Measurements from ENCODE around the gene MATK. TPM values are rescaled to one million over a fixed set of nuclear protein-coding genes. Genes with fewer than 3 reads are reported as not detected.

MATK gene
- total and polyA plus RNA-seq, 2 donors (not counting 1 experiment from before 2014, with no cell fraction given): 1.3 to 8.2 TPM

GRCh38 chr19:3808420-3809143 is 22.4 kb upstream of the MATK start:
- Mint-ChIP-seq H3K4me1 (peaks cover 49% of the 10 kb centered on the region), H3K9me3 (ENCODE audit: insufficient read depth) (peaks cover 4% of the 10 kb centered on the region), H3K27me3 (peaks cover 3% of the 10 kb centered on the region), H3K27ac (no peak overlapping the region), H3K4me3 (no peak overlapping the region)
- H4K20me1 ChIP-seq (ENCODE audit: control insufficient read depth, insufficient read depth, low read length, poor library complexity, severe bottlenecking): no peaks in the 10 kb centered on the region
- no peak overlapping the region for H2AFZ ChIP-seq (ENCODE audit: insufficient read depth, low read depth, low read length, poor library complexity, severe bottlenecking)
- no peak overlapping the region for H3K4me2 ChIP-seq (replicated peaks; ENCODE audit: low read depth, low read length, poor library complexity, severe bottlenecking)
- TF ChIP-seq CTCF (IDR thresholded peaks at IDR 0.05) (no peak), EZH2 (IDR thresholded peaks at IDR 0.05; ENCODE audit: borderline replicate concordance, insufficient read depth, low read depth, low read length, poor library complexity, severe bottlenecking) (no peak)
- CTCF ChIA-PET: no interaction called here
- 93% methylated on average over 29 of the region's 33 CpGs for WGBS (ENCODE audit: insufficient coverage)
- no peaks in the 10 kb centered on the region for H3K79me2 ChIP-seq (ENCODE audit: control insufficient read depth, insufficient read depth, low read length)
- intact Hi-C loops (cut with micrococcal nuclease): no loop called here
- ATAC-seq (ENCODE audit: low read depth) (no peak), DNase-seq (no peak)
- POLR2A ChIA-PET: no interaction called here
- no peak overlapping the region for H3K9ac ChIP-seq (ENCODE audit: low read length)
- H3K4me1 ChIP-seq (ENCODE audit: control insufficient read depth in 2 of 2, insufficient read depth in 2 of 2, low read length in 2 of 2): peaks cover 40 to 56% of the 10 kb centered on the region in 2 donors
- no peaks in the 10 kb centered on the region for H3K27me3 ChIP-seq (replicated peaks in 1 of 4; ENCODE audit: control extremely low read depth in 1 of 4, control insufficient read depth in 3 of 4, insufficient read depth in 4 of 4, low read length in 3 of 4)
- H3K36me3 ChIP-seq (replicated peaks in 1 of 2; ENCODE audit: control extremely low read depth in 1 of 2, control insufficient read depth in 1 of 2, extremely low read depth in 1 of 2, insufficient read depth in 2 of 2, low read length in 1 of 2): no peaks in the 10 kb centered on the region
- no peak overlapping the region for H3K27ac ChIP-seq (ENCODE audit: low read length in 2 of 2)
- peaks cover 0 to 44% (median 0%) of the 10 kb centered on the region in 3 donors for H3K9me3 ChIP-seq (ENCODE audit: control extremely low read depth in 1 of 3, control insufficient read depth in 2 of 3, insufficient read depth in 1 of 3, low read length in 2 of 3)
- H3K4me3 ChIP-seq (ENCODE audit: control extremely low read depth in 1 of 5, extremely low read depth in 1 of 5, insufficient read depth in 1 of 5, low read depth in 2 of 5, low read length in 4 of 5): no peak overlapping the region

GRCh38 chr19:3807574-3808354 is 21.6 kb upstream of the MATK start:
- no peak for DNase-seq
- POLR2A ChIA-PET: no interaction called here

More at GRCh38 chr19:3807574-3808354, 21.6 kb upstream of the MATK start:
- Mint-ChIP-seq H3K4me3 (no peak overlapping the region), H3K27ac (no peak overlapping the region), H3K4me1 (peaks cover 43% of the 10 kb centered on the region), H3K27me3 (peaks cover 3% of the 10 kb centered on the region), H3K9me3 (ENCODE audit: insufficient read depth) (peaks cover 4% of the 10 kb centered on the region)
- TF ChIP-seq EZH2 (IDR thresholded peaks at IDR 0.05; ENCODE audit: borderline replicate concordance, insufficient read depth, low read depth, low read length, poor library complexity, severe bottlenecking): no peak
- no peak for TF ChIP-seq CTCF (IDR thresholded peaks at IDR 0.05)
- no peak overlapping the region for H2AFZ ChIP-seq (ENCODE audit: insufficient read depth, low read depth, low read length, poor library complexity, severe bottlenecking)
- no peaks in the 10 kb centered on the region for H4K20me1 ChIP-seq (ENCODE audit: control insufficient read depth, insufficient read depth, low read length, poor library complexity, severe bottlenecking)
- CTCF ChIA-PET: no interaction called here
- no peaks in the 10 kb centered on the region for H3K79me2 ChIP-seq (ENCODE audit: control insufficient read depth, insufficient read depth, low read length)
- H3K4me2 ChIP-seq (replicated peaks; ENCODE audit: low read depth, low read length, poor library complexity, severe bottlenecking): no peak overlapping the region
- H3K9ac ChIP-seq (ENCODE audit: low read length): no peak overlapping the region
- ATAC-seq (ENCODE audit: low read depth): no peak
- H3K36me3 ChIP-seq (replicated peaks in 1 of 2; ENCODE audit: control extremely low read depth in 1 of 2, control insufficient read depth in 1 of 2, extremely low read depth in 1 of 2, insufficient read depth in 2 of 2, low read length in 1 of 2): no peaks in the 10 kb centered on the region
- H3K27ac ChIP-seq (ENCODE audit: low read length in 2 of 2): no peak overlapping the region
- H3K4me1 ChIP-seq (ENCODE audit: control insufficient read depth in 2 of 2, insufficient read depth in 2 of 2, low read length in 2 of 2): peaks cover 32 to 48% of the 10 kb centered on the region in 2 donors
- intact Hi-C loops (cut with micrococcal nuclease): no loop called here
- 98% methylated on average over 35 of the region's 35 CpGs for WGBS (ENCODE audit: insufficient coverage)
- peaks cover 0 to 44% (median 0%) of the 10 kb centered on the region in 3 donors for H3K9me3 ChIP-seq (ENCODE audit: control extremely low read depth in 1 of 3, control insufficient read depth in 2 of 3, insufficient read depth in 1 of 3, low read length in 2 of 3)
- H3K4me3 ChIP-seq (ENCODE audit: control extremely low read depth in 1 of 5, extremely low read depth in 1 of 5, insufficient read depth in 1 of 5, low read depth in 2 of 5, low read length in 4 of 5): no peak overlapping the region
- H3K27me3 ChIP-seq (replicated peaks in 1 of 4; ENCODE audit: control extremely low read depth in 1 of 4, control insufficient read depth in 3 of 4, insufficient read depth in 4 of 4, low read length in 3 of 4): no peaks in the 10 kb centered on the region

All from B cell (primary cell).